Neural cell (in vitro differentiated cells): Measurements from ENCODE around the gene TGOLN2.

Experiments
- CTCF ChIP-seq: fragments of 450-650 bp; IDR thresholded peaks from 2 replicates; pipeline ENCODE4 v1.5.1; 2014; ENCODE audit warnings: antibody characterized with exemption, mild to moderate bottlenecking, moderate library complexity; ENCODE audit not compliant: poor library complexity, severe bottlenecking
- EZH2 ChIP-seq: fragments of 200-600, 300-800 bp; shearing (Covaris generic), sonication (generic); IDR thresholded peaks from 2 replicates; pipeline ENCODE4 v1.6.1; 2014; ENCODE audit warnings: antibody characterized with exemption, low read length, borderline replicate concordance, mild to moderate bottlenecking; ENCODE audit not compliant: insufficient read depth, poor library complexity, severe bottlenecking
- MXI1 ChIP-seq: fragments of 450-650 bp; conservative IDR thresholded peaks from 2 replicates; pipeline ENCODE4 v1.6.1; 2014; ENCODE audit warnings: antibody characterized with exemption, mild to moderate bottlenecking; ENCODE audit not compliant: poor library complexity, severe bottlenecking
- POLR2AphosphoS5 ChIP-seq: IDR thresholded peaks from 2 replicates; pipeline ENCODE4 v1.6.1; 2012

- TF ChIP-seq POLR2AphosphoS5 (no peak), CTCF (no peak), EZH2 (no peak), MXI1 (no peak)
These were observed 39.5 kb downstream of the TGOLN2 start for GRCh38 chr2:85288244-85288725.
